Esophagus muscularis mucosa (tissue), 4 donors: ENCODE measurements around the gene IGFN1.

Source experiments
- CTCF ChIP-seq, 3 experiments: fragments of 200-600 bp in 2 of 3; fragments of 450-650 bp in 1 of 3; sonication (generic) in 2 of 3; IDR thresholded peaks; one replicate each; pipeline ENCODE4 v1.5.1; 2017 to 2019; ENCODE audit warnings: antibody characterized with exemption in 3 of 3, mild to moderate bottlenecking in 2 of 3, moderate library complexity in 1 of 3
- EP300 ChIP-seq: sonication (generic); formaldehyde crosslinking; IDR thresholded peaks from one replicate; pipeline ENCODE4 v1.6.1; 2017; ENCODE audit warnings: antibody characterized with exemption
- POLR2A ChIP-seq: fragments of 450-650 bp; IDR thresholded peaks from one replicate; pipeline ENCODE4 v1.6.1; 2017; ENCODE audit warnings: antibody characterized with exemption, moderate library complexity, mild to moderate bottlenecking, low read depth
- POLR2AphosphoS5 ChIP-seq, 2 donors: sonication (generic); formaldehyde crosslinking; IDR thresholded peaks; one replicate each; pipeline ENCODE4 v1.6.1; 2017; ENCODE audit warnings: antibody characterized with exemption in 2 of 2

- TF ChIP-seq CTCF (IDR thresholded peaks at IDR 0.05), result no peak
- no peak for TF ChIP-seq POLR2A
- TF ChIP-seq POLR2AphosphoS5 (IDR thresholded peaks at IDR 0.05), result no peak
- no peak for TF ChIP-seq EP300
These were observed 9.7 kb upstream of the IGFN1 start for GRCh38 chr1:201180901-201181300.
